K562 treated with DMSO at 1 percent for 4 hours (cell line): Measurements from ENCODE around the gene UBQLNL. TPM values are rescaled to one million over a fixed set of nuclear protein-coding genes. Genes with fewer than 3 reads are reported as not detected.

Source experiments
- total RNA-seq: library from RNA; unstranded; fragments of 300-600 nt; gene quantifications from 2 replicates; pipeline ENCODE4 v1.2.3, GENCODE V29; 2022; ENCODE audit not compliant: insufficient read depth

Gene UBQLNL, protein sequence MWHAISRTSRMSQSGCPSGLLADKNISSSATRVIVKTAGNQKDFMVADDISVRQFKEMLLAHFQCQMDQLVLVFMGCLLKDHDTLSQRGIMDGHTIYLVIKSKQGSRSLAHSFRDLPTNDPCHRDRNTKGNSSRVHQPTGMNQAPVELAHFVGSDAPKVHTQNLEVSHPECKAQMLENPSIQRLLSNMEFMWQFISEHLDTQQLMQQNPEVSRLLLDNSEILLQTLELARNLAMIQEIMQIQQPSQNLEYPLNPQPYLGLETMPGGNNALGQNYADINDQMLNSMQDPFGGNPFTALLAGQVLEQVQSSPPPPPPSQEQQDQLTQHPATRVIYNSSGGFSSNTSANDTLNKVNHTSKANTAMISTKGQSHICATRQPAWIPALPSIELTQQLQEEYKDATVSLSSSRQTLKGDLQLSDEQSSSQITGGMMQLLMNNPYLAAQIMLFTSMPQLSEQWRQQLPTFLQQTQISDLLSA
- 0.44 TPM in 1 of 2 replicates, not detected in the other for total RNA-seq

GRCh38 chr11:5516599-5516998 lies at the start of gene UBQLNL:
TSS of gene UBQLNL (minus strand) at chr11:5516699. CDS start at chr11:5516441, 258 bp downstream.

DNA sequence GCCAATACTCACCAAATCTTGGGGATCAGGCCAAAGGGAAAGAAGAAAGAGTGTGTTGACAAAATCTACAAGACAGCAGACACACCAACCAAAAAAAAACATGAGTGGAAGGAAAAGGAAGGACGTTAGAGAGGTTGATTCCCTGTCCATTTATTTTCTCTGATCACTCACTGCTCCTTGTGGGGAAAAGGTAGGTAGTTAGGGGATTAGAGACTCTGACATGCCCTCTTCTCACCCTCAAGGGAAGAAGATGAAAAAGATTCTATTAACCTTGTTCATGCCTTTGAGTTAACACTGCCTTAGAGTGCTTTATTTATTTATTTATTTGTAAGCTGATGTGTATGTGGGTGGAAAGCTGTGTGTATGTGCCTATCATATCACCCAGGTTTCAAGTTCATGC lies 31.9 kb upstream of the UBQLNL start, which contains the start of gene OR52H1:
OR52H1 (minus strand) TSS at position 101 of the 400 bp plus-strand sequence. CDS start 3,035 bp downstream, outside the sequence.

DNA sequence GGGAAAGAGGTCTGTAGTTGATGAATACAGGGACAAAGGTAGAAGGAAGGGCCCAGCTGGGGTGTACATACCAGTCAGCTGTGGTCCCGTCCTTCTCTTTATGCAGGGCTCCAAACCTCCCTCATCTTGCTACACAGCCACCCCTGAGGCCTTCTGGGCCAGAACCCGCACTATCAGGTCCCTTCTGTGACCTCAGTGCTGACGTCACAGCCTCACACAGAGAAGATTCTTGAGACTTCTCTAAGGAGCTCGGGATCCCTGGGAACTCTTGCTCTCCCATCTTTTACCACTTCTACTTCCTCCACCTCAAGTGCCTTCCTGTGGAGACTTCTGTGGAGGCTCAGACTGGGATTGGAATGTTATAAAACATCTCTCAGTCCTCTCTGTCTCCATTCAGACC lies 6.7 kb downstream of the UBQLNL start, which contains the start of gene UBQLN3:
UBQLN3 (minus strand) TSS at position 155 of the 400 bp plus-strand sequence. CDS start 399 bp downstream, outside the sequence.

DNA sequence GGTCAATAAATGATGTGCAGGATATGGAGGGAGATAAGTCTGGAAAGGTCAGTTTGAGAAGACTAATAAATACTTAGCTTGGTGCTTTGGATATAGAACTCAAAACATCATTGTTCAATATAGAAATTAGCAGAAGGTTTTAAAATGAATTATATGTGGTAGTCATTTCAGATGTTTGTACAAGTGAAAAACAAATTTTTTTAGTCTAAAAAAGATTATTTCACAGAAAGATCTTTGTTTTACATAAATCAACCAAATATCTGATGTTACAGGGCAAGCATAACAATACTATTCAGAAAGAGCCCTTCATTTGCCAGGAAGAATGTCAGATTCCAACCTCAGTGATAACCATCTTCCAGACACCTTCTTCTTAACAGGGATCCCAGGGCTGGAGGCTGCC lies 28.1 kb downstream of the UBQLNL start, which contains the start of gene OR52D1:
OR52D1 (plus strand) TSS at position 301 of the 400 bp plus-strand sequence; CDS start at position 323, 22 bp downstream.

Other genes starting within 250 kb of the UBQLNL start
- gene HBE1, start 246.8 kb downstream of the UBQLNL start, total RNA-seq = 1,476 and 1,673 TPM in 2 replicates
- 55.4 and 61.8 TPM in 2 replicates for gene OR51B4, start 214.8 kb downstream of the UBQLNL start, total RNA-seq
- 1.9 and 4.3 TPM in 2 replicates for gene OR51B2, start 192.4 kb downstream of the UBQLNL start, total RNA-seq
- 61.3 and 61.7 TPM in 2 replicates for gene OR51B5, start 173.2 kb downstream of the UBQLNL start, total RNA-seq
- gene OR51B6, start 165.2 kb downstream of the UBQLNL start, total RNA-seq = not detected in 2 replicates
- gene OR51M1, start 132.9 kb downstream of the UBQLNL start, total RNA-seq = not detected in 2 replicates
- gene OR51Q1, start 94.6 kb downstream of the UBQLNL start, total RNA-seq = not detected in 2 replicates
- not detected in 2 replicates for gene OR51I1, start 75.2 kb downstream of the UBQLNL start, total RNA-seq
- gene OR51I2, start 67.4 kb downstream of the UBQLNL start, total RNA-seq = not detected in 2 replicates
- gene OR52D1, start 28.0 kb downstream of the UBQLNL start, total RNA-seq = not detected in 2 replicates
- not detected in 2 replicates for gene UBQLN3, start 6.7 kb downstream of the UBQLNL start, total RNA-seq
- gene OR52H1, start 31.8 kb upstream of the UBQLNL start, total RNA-seq = not detected in 2 replicates
- gene OR52B6, start 64.2 kb upstream of the UBQLNL start, total RNA-seq = not detected in 2 replicates
- gene TRIM6, start 79.9 kb upstream of the UBQLNL start, total RNA-seq = 10.9 and 13.0 TPM in 2 replicates
- gene TRIM34, start 108.3 kb upstream of the UBQLNL start, total RNA-seq = 2.0 and 3.1 TPM in 2 replicates
- 11.6 and 13.1 TPM in 2 replicates for gene TRIM5, start 168.4 kb upstream of the UBQLNL start, total RNA-seq
- gene TRIM22, start 173.1 kb upstream of the UBQLNL start, total RNA-seq = 0.41 and 0.45 TPM in 2 replicates
- gene OR56B1, start 219.7 kb upstream of the UBQLNL start, total RNA-seq = not detected in 2 replicates
- gene OR52N4, start 237.5 kb upstream of the UBQLNL start, total RNA-seq = not detected in 2 replicates